PC-9 (cell line): ENCODE measurements around the gene CNIH2.

Experiments
- EZH2 ChIP-seq: fragments of 200-600 bp; sonication (generic); IDR thresholded peaks from 2 replicates; pipeline ENCODE4 v1.8.0; 2017; ENCODE audit warnings: antibody characterized with exemption, low read depth
- TF ChIP-seq, protein P1 (sequence below): fragments of 200-600 bp; sonication (generic); conservative IDR thresholded peaks from 2 replicates; pipeline ENCODE4 v1.6.1; 2017; ENCODE audit warnings: mixed run types, antibody characterized with exemption, mild to moderate bottlenecking, moderate library complexity

DNA sequence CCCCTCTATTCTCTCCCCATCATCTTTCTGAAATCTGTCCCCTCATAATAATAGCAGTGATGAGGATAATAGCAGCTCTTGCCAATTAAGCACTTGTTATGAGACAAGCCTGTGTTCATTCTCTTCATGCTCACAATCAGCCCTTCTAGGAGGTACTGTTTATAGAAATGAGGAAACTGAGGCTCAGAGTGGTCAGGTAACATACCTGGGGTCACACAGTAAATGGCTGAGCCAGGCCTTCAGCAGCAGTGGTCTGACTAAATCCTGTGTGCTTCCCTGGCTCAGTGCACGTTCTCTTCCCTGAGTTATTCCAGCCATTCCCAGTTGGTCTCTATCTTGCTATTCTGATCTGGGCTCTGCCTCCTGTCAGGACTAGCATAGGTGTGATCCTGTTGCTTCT is 3.8 kb upstream of the CNIH2 start:
- TF ChIP-seq, protein P1, sequence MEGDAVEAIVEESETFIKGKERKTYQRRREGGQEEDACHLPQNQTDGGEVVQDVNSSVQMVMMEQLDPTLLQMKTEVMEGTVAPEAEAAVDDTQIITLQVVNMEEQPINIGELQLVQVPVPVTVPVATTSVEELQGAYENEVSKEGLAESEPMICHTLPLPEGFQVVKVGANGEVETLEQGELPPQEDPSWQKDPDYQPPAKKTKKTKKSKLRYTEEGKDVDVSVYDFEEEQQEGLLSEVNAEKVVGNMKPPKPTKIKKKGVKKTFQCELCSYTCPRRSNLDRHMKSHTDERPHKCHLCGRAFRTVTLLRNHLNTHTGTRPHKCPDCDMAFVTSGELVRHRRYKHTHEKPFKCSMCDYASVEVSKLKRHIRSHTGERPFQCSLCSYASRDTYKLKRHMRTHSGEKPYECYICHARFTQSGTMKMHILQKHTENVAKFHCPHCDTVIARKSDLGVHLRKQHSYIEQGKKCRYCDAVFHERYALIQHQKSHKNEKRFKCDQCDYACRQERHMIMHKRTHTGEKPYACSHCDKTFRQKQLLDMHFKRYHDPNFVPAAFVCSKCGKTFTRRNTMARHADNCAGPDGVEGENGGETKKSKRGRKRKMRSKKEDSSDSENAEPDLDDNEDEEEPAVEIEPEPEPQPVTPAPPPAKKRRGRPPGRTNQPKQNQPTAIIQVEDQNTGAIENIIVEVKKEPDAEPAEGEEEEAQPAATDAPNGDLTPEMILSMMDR, result no peak
- no peak for TF ChIP-seq EZH2
